ENCODE measurements around the gene PRDM8. TPM values are rescaled to one million over a fixed set of nuclear protein-coding genes. Genes with fewer than 3 reads are reported as not detected.

Gene PRDM8
- 1 to 10 TPM; 5.4 to 7.4 TPM for total RNA-seq

GRCh38 chr4:80196922-80197573, at the start of gene PRDM8:
TSS of gene PRDM8 (plus strand) at chr4:80197503. CDS start at chr4:80200081, 2,578 bp downstream.

Other genes with a start within 250 kb of the PRDM8 start
- 10 to 100 TPM; 46.7 to 48.8 TPM for gene ANTXR2, start 124.3 kb upstream of the PRDM8 start, total RNA-seq
- not detected for gene FGF5, start 69.2 kb downstream of the PRDM8 start, total RNA-seq
- gene CFAP299, start 138.2 kb downstream of the PRDM8 start, total RNA-seq: not detected

Data from activated naive CD4-positive, alpha-beta T cell treated with anti-CD3 and anti-CD28 coated beads, Interleukin-2, amount 10 ng/mL, durations not matched to agents 5 hours and 36 hours (primary cell).